CD4-positive, alpha-beta T cell (primary cell): ENCODE measurements around the gene CHMP3. TPM values are rescaled to one million over a fixed set of nuclear protein-coding genes. Genes with fewer than 3 reads are reported as not detected.

Experiments
- ATAC-seq: fragments of 200-7000 bp; cut with Tn5 transposase; one replicate; pipeline ENCODE4 v1.10.0; 2022; ENCODE audit warnings: mild to moderate bottlenecking; ENCODE audit not compliant: poor library complexity
- CTCF ChIA-PET: fragments of 350-600 bp; sonication (Branson Sonifier 250); formaldehyde crosslinking; loops from one replicate; lab custom pipeline; 2021; ENCODE audit warnings: antibody characterized with exemption, inconsistent platforms; lab: Charles Lee
- POLR2A ChIA-PET: fragments of 350-600 bp; sonication (Branson Sonifier 250); formaldehyde crosslinking; loops from one replicate; lab custom pipeline; 2021; ENCODE audit warnings: antibody characterized with exemption, inconsistent platforms; lab: Charles Lee
- DNase-seq, 14 experiments: peaks; one replicate each; pipeline ENCODE4 v3.0.0-alpha.2; 2013 to 2020; ENCODE audit warnings: mixed read lengths in 2 of 14
- H3K27ac ChIP-seq, 2 donors: one replicate each; pipeline versions ENCODE4 v1.5.1 to v1.7.0; 2013; ENCODE audit warnings: low read length in 2 of 2, low read depth in 1 of 2, mild to moderate bottlenecking in 1 of 2
- H3K27me3 ChIP-seq, 2 experiments: 1 replicate in 1 of 2; 2 replicates in 1 of 2; pipeline versions ENCODE4 v1.6.1 to v1.7.0; 2013; ENCODE audit warnings: low read length in 2 of 2, control low read depth in 1 of 2, mild to moderate bottlenecking in 1 of 2, moderate library complexity in 1 of 2; ENCODE audit not compliant: insufficient read depth in 2 of 2, control insufficient read depth in 1 of 2
- H3K36me3 ChIP-seq: one replicate; pipeline ENCODE4 v1.6.1; 2013; ENCODE audit warnings: low read length, control low read depth; ENCODE audit not compliant: insufficient read depth
- H3K4me1 ChIP-seq: one replicate; pipeline ENCODE4 v1.6.1; 2013; ENCODE audit warnings: low read length, control low read depth; ENCODE audit not compliant: insufficient read depth
- H3K4me3 ChIP-seq: one replicate; pipeline ENCODE4 v1.5.1; 2013; ENCODE audit warnings: mild to moderate bottlenecking, low read length, moderate library complexity
- H3K9me3 ChIP-seq, 2 experiments: 1 replicate in 1 of 2; 2 replicates in 1 of 2; pipeline versions ENCODE4 v1.6.1 to v1.7.0; 2013; ENCODE audit warnings: low read length in 2 of 2, mild to moderate bottlenecking in 2 of 2, control low read depth in 1 of 2, moderate library complexity in 1 of 2; ENCODE audit not compliant: control insufficient read depth in 1 of 2, insufficient read depth in 1 of 2
- H3K27ac Mint-ChIP-seq: one replicate; pipeline ENCODE4 v1.8.0; 2020; ENCODE audit warnings: mixed read lengths
- H3K27me3 Mint-ChIP-seq: one replicate; pipeline ENCODE4 v1.8.0; 2021; ENCODE audit warnings: mixed read lengths
- H3K36me3 Mint-ChIP-seq: one replicate; pipeline ENCODE4 v1.8.0; 2021; ENCODE audit warnings: low read depth, mixed read lengths
- H3K4me1 Mint-ChIP-seq: one replicate; pipeline ENCODE4 v1.8.0; 2021; ENCODE audit warnings: low read depth, mixed read lengths
- H3K4me3 Mint-ChIP-seq: one replicate; pipeline ENCODE4 v1.8.0; 2020; ENCODE audit warnings: mild to moderate bottlenecking, mixed read lengths
- H3K9me3 Mint-ChIP-seq: one replicate; pipeline ENCODE4 v1.8.0; 2020; ENCODE audit warnings: mixed read lengths
- intact Hi-C, 2 experiments: fragments of 100-400 bp; cut with DNase I in 1 of 2; cut with micrococcal nuclease in 1 of 2; formaldehyde crosslinking; loops; one replicate each; pipeline versions ENCODE4 v1.15.1 to v1.9.0; 2023 to 2025; cut with DNase I, micrococcal nuclease
- total RNA-seq, 174 experiments: library from RNA in 2 of 174; stranded (reverse) in 2 of 174; gene quantifications; one replicate each; pipeline ENCODE4 v1.2.3 and lab custom pipeline; 2021 to 2026
- TF ChIP-seq, protein P1 (sequence below): fragments of 200-600 bp; IDR thresholded peaks from one replicate; pipeline ENCODE4 v1.8.0; 2022; ENCODE audit warnings: antibody characterized with exemption, mild to moderate bottlenecking

Gene CHMP3
- total RNA-seq, 2 experiments from 2014 or later: 61.7 to 65.3 TPM

DNA sequence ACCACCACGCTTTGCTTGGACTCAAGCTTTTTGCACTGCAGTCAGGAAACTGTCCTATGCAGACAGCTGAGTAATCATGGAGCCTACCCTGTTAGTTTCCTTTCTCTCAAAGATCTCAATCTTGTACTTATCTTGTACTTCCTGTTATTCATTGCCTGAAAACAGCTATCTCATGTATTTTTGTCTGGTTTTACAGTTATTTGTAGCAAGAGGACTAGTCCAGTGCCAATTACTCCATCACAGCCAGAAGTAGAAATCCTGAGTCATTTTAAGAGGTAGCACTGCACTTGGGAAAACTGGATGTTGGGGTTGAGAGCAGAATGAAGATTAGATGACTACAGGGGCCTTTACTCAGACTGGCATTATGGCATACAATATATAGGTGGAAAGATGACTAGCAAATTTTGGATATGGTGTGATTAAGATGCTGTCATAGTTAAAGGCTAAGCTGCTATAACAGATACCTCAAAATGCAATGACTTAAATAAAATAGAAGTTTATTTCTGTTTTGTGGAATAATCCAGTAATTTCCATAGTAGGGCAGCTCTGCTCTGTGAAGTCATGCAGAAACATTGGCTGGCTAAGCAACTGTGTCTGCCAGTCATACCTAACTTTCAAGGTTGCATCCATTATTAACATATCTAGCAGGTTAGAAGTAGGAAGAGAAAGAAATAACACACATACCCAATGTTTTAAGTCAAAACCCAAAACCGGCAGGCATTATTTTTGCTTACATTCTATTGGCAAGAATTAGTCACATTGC lies 21.1 kb upstream of the CHMP3 start:
- Histone ChIP-seq H3K27me3 (no peaks in the 10 kb centered on the region), H3K36me3 (no peaks in the 10 kb centered on the region), H3K4me1 (peaks cover 8% of the 10 kb centered on the region), H3K9me3 (no peaks in the 10 kb centered on the region), H3K27ac (peak overlapping the region; percentile 1 to 61), H3K4me3 (no peak overlapping the region)
- Mint-ChIP-seq H3K27me3 (no peaks in the 10 kb centered on the region), H3K9me3 (peaks cover 4% of the 10 kb centered on the region), H3K4me3 (peak overlapping the region; percentile 32), H3K36me3 (no peaks in the 10 kb centered on the region), H3K27ac (peak overlapping the region; percentile 85), H3K4me1 (peaks cover 28% of the 10 kb centered on the region)
- TF ChIP-seq, protein P1, sequence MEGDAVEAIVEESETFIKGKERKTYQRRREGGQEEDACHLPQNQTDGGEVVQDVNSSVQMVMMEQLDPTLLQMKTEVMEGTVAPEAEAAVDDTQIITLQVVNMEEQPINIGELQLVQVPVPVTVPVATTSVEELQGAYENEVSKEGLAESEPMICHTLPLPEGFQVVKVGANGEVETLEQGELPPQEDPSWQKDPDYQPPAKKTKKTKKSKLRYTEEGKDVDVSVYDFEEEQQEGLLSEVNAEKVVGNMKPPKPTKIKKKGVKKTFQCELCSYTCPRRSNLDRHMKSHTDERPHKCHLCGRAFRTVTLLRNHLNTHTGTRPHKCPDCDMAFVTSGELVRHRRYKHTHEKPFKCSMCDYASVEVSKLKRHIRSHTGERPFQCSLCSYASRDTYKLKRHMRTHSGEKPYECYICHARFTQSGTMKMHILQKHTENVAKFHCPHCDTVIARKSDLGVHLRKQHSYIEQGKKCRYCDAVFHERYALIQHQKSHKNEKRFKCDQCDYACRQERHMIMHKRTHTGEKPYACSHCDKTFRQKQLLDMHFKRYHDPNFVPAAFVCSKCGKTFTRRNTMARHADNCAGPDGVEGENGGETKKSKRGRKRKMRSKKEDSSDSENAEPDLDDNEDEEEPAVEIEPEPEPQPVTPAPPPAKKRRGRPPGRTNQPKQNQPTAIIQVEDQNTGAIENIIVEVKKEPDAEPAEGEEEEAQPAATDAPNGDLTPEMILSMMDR: no peak
- CTCF ChIA-PET: interaction anchor here (1.2 kb wide), 1 partner anchor 13 kb away, joined by 3 read pairs; no protein-coding TSS in a partner anchor
- intact Hi-C loops: no loop called here
- POLR2A ChIA-PET: interaction anchor here (0.5 to 2.0 kb wide), 7 partner anchors 9 to 143 kb away, joined by 3 to 29 read pairs (median 5); partner anchors contain the start of genes CHMP3, KDM3A and RNF103
- peak in 4 of 14 experiments; percentile 43 to 61 (median 48) for DNase-seq
- ATAC-seq: peak; percentile 91

- H3K27me3 ChIP-seq: no peaks in the 10 kb centered on the region
- POLR2A ChIA-PET: no interaction called here
- TF ChIP-seq, protein P1: no peak
- CTCF ChIA-PET: no interaction called here
- no peaks in the 10 kb centered on the region for H3K9me3 ChIP-seq
- H3K27ac ChIP-seq: no peak overlapping the region
- peaks cover 8% of the 10 kb centered on the region for H3K4me1 ChIP-seq
- H3K36me3 Mint-ChIP-seq: no peaks in the 10 kb centered on the region
- DNase-seq (no peak), ATAC-seq (no peak)
- peaks cover 11% of the 10 kb centered on the region for H3K9me3 Mint-ChIP-seq
- H3K36me3 ChIP-seq: no peaks in the 10 kb centered on the region
- no peak overlapping the region for H3K4me3 Mint-ChIP-seq
- no peaks in the 10 kb centered on the region for H3K27me3 Mint-ChIP-seq
- intact Hi-C loops: no loop called here
- H3K4me1 Mint-ChIP-seq: peaks cover 28% of the 10 kb centered on the region
- no peak overlapping the region for H3K4me3 ChIP-seq
- no peak overlapping the region for H3K27ac Mint-ChIP-seq
These were observed 17.3 kb upstream of the CHMP3 start for GRCh38 chr2:86580560-86580959.

DNA sequence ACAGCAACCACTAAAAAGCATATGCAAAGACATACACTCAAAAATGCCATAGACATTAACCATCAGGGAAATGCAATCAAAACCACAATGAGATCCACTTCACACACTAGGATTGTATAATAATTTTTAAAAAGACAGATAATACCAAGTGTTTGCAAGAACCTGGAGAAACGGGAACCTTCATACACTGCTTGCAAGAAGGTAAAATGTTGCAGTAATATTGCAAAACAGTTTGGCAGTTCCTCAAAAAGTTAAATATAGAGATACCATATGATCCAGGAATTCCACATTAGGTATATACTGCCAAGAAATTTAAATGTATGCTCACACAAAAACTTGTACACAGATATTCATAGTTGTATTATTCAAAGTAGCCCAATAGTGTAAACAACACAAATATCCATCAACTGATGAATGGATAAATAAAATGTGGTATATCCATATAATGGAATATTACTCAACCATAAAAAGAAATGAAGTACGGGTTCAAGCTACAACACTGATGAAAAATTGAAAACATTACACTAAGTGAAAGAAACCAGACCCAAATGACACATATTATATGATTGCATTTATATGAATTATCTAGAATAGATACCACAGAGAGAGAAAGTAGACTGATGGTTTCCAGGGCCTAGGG lies 14.7 kb upstream of the CHMP3 start:
- H3K4me1 Mint-ChIP-seq: peaks cover 6% of the 10 kb centered on the region

More for the DNA sequence above, 14.7 kb upstream of the CHMP3 start:
- POLR2A ChIA-PET: no interaction called here
- no peak overlapping the region for H3K27ac Mint-ChIP-seq
- CTCF ChIA-PET: no interaction called here
- peaks cover 11% of the 10 kb centered on the region for H3K9me3 Mint-ChIP-seq
- no peaks in the 10 kb centered on the region for H3K27me3 Mint-ChIP-seq
- Histone ChIP-seq H3K27ac (no peak overlapping the region), H3K4me3 (no peak overlapping the region), H3K27me3 (no peaks in the 10 kb centered on the region), H3K36me3 (no peaks in the 10 kb centered on the region), H3K4me1 (no peaks in the 10 kb centered on the region), H3K9me3 (no peaks in the 10 kb centered on the region)
- DNase-seq: no peak
- intact Hi-C loops: no loop called here
- H3K4me3 Mint-ChIP-seq: no peak overlapping the region
- ATAC-seq: no peak
- H3K36me3 Mint-ChIP-seq: no peaks in the 10 kb centered on the region
- TF ChIP-seq, protein P1: no peak
